ENCODE measurements around the gene RPS6KA2.

The RPS6KA2 gene

GRCh38 chr6:166493427-166494100 lies 133.5 kb downstream of the RPS6KA2 start:
- DNase-seq (ENCODE audit: low read depth, low spot score), result no peak
- POLR2A ChIA-PET, result no interaction called here
- no peak overlapping the region for H3K4me3 ChIP-seq (ENCODE audit: low read depth, low read length)
- TF ChIP-seq CTCF (IDR thresholded peaks at IDR 0.05; ENCODE audit: insufficient read depth, low read length, missing control alignments), result no peak
- CTCF ChIA-PET, result interaction anchor here (1.0 kb wide), 1 partner anchor 33 kb away, joined by 3 read pairs; no protein-coding TSS in a partner anchor

GRCh38 chr6:166492092-166492741 lies 134.8 kb downstream of the RPS6KA2 start:
- TF ChIP-seq CTCF (IDR thresholded peaks at IDR 0.05; ENCODE audit: insufficient read depth, low read length, missing control alignments), result no peak
- ChIA-PET CTCF (interaction anchor here (1.0 kb wide), 1 partner anchor 34 kb away, joined by 3 read pairs; no protein-coding TSS in a partner anchor), POLR2A (no interaction called here)
- H3K4me3 ChIP-seq (ENCODE audit: low read depth, low read length), result no peak overlapping the region
- DNase-seq (ENCODE audit: low read depth, low spot score), result no peak

GRCh38 chr6:166490671-166491500 lies 136.2 kb downstream of the RPS6KA2 start:
- DNase-seq (ENCODE audit: low read depth, low spot score), result no peak
- no peak overlapping the region for H3K4me3 ChIP-seq (ENCODE audit: low read depth, low read length)
- POLR2A ChIA-PET, result no interaction called here
- TF ChIP-seq CTCF (IDR thresholded peaks at IDR 0.05; ENCODE audit: insufficient read depth, low read length, missing control alignments), result no peak
- CTCF ChIA-PET, result interaction anchor here (1.0 kb wide), 1 partner anchor 10 kb away, joined by 4 read pairs; no protein-coding TSS in a partner anchor

GRCh38 chr6:166489301-166490155 lies 137.5 kb downstream of the RPS6KA2 start:
- ChIA-PET CTCF (interaction anchor here (0.8 to 1.4 kb wide), 3 partner anchors 8 to 94 kb away, joined by 3 read pairs; no protein-coding TSS in a partner anchor), POLR2A (no interaction called here)
- no peak overlapping the region for H3K4me3 ChIP-seq (ENCODE audit: low read depth, low read length)
- no peak for DNase-seq (ENCODE audit: low read depth, low spot score)
- no peak for TF ChIP-seq CTCF (IDR thresholded peaks at IDR 0.05; ENCODE audit: insufficient read depth, low read length, missing control alignments)

GRCh38 chr6:166488701-166489100 lies 138.3 kb downstream of the RPS6KA2 start:
- no peak overlapping the region for H3K4me3 ChIP-seq (ENCODE audit: low read depth, low read length)
- ChIA-PET POLR2A (no interaction called here), CTCF (interaction anchor here (0.8 to 1.2 kb wide), 3 partner anchors 26 to 95 kb away, joined by 3 read pairs; no protein-coding TSS in a partner anchor)
- TF ChIP-seq CTCF (IDR thresholded peaks at IDR 0.05; ENCODE audit: insufficient read depth, low read length, missing control alignments), result no peak
- DNase-seq (ENCODE audit: low read depth, low spot score), result no peak

Data from AG04449 (cell line).